SU-DHL-6 (cell line): ENCODE data around the gene LAMC3.

ENCODE experiments used
- H2AFZ ChIP-seq: fragments of 200-600 bp; sonication (generic); 2 replicates; pipeline ENCODE4 v1.6.1; 2014; ENCODE audit warnings: low read depth, mild to moderate bottlenecking, moderate library complexity, mixed read lengths, antibody characterized with exemption, low read length; ENCODE audit not compliant: severe bottlenecking
- H3F3A ChIP-seq: fragments of 200-600 bp; shearing (Covaris generic); 2 replicates; pipeline ENCODE4 v1.6.0; 2016; ENCODE audit warnings: antibody characterized with exemption, mild to moderate bottlenecking; ENCODE audit not compliant: insufficient read depth
- H3K27ac ChIP-seq: fragments of 200-600 bp; sonication (generic); 2 replicates; pipeline ENCODE4 v1.5.1; 2016; ENCODE audit warnings: low read depth, mild to moderate bottlenecking, low read length, moderate library complexity, mixed read lengths
- H3K27me3 ChIP-seq: fragments of 200-600 bp; sonication (generic), shearing (Covaris generic); 2 replicates; pipeline ENCODE4 v1.6.0; 2014; ENCODE audit warnings: mild to moderate bottlenecking, low read length
- H3K36me3 ChIP-seq: fragments of 200-600 bp; sonication (generic); 2 replicates; pipeline ENCODE4 v1.6.1; 2014; ENCODE audit warnings: mild to moderate bottlenecking, low read length, mixed read lengths
- H3K4me2 ChIP-seq: fragments of 300-600, 200-600 bp; shearing (Covaris generic), sonication (generic); 2 replicates; pipeline ENCODE4 v1.6.0; 2014; ENCODE audit warnings: low read length, low read depth, mild to moderate bottlenecking; ENCODE audit not compliant: poor library complexity, severe bottlenecking
- H3K4me3 ChIP-seq: fragments of 200-600 bp; sonication (generic); 2 replicates; pipeline ENCODE4 v1.5.1; 2014; ENCODE audit warnings: antibody characterized with exemption, low read length, mild to moderate bottlenecking, mixed read lengths; ENCODE audit not compliant: insufficient read depth, poor library complexity, severe bottlenecking
- H3K79me2 ChIP-seq: fragments of 200-600 bp; sonication (generic); 2 replicates; pipeline ENCODE4 v1.6.1; 2014; ENCODE audit warnings: mild to moderate bottlenecking, low read length, moderate library complexity; ENCODE audit not compliant: insufficient read depth
- H3K9ac ChIP-seq: fragments of 200-600 bp; sonication (generic); 2 replicates; pipeline ENCODE4 v1.7.0; 2014; ENCODE audit warnings: mild to moderate bottlenecking, low read length
- H3K9me2 ChIP-seq: fragments of 200-600 bp; sonication (generic); replicated peaks from 2 replicates; pipeline ENCODE4 v1.6.1; 2014; ENCODE audit warnings: low read length; ENCODE audit not compliant: insufficient read depth
- H3K9me3 ChIP-seq: fragments of 200-600 bp; sonication (generic); 2 replicates; pipeline ENCODE4 v1.6.1; 2014; ENCODE audit warnings: low read length, mixed read lengths; ENCODE audit not compliant: insufficient read depth
- H4K20me1 ChIP-seq: fragments of 200-600 bp; sonication (generic); 2 replicates; pipeline ENCODE4 v1.6.1; 2014; ENCODE audit warnings: low read depth, mild to moderate bottlenecking, antibody characterized with exemption, low read length, moderate library complexity, mixed read lengths
- EZH2phosphoT487 ChIP-seq: fragments of 200-600 bp; sonication (generic), shearing (Covaris generic); conservative IDR thresholded peaks from 2 replicates; pipeline ENCODE4 v1.6.1; 2018; ENCODE audit warnings: mild to moderate bottlenecking, antibody characterized with exemption, low read length, moderate library complexity, mixed read lengths
- TF ChIP-seq, protein P1 (sequence below): fragments of 200-600 bp; sonication (generic); IDR thresholded peaks from one replicate; pipeline ENCODE4 v1.5.1; 2017; ENCODE audit warnings: antibody characterized with exemption, mild to moderate bottlenecking, low read length, moderate library complexity; ENCODE audit not compliant: insufficient read depth, poor library complexity, severe bottlenecking

LAMC3 gene

DNA sequence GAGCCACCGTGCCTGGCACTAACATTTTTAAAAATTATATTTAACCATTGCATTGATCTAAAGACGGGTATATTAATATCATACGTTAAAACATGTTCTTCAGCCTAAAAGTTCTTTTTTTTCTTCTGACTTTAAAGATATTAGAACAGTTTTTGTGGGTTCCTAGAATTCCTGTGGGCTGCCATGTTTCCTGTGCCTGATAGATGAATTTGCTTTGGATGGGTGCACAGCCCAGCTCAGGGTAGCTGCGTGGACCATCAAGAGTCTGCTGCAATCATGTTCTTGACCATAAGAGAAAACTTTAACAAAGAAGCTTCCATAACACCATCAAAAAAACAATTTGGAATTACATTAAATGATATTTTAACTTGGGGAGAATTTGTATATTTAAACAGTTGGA lies 2.4 kb upstream of the LAMC3 start:
- H3K79me2 ChIP-seq, result no peaks in the 10 kb centered on the region
- TF ChIP-seq, protein P1, sequence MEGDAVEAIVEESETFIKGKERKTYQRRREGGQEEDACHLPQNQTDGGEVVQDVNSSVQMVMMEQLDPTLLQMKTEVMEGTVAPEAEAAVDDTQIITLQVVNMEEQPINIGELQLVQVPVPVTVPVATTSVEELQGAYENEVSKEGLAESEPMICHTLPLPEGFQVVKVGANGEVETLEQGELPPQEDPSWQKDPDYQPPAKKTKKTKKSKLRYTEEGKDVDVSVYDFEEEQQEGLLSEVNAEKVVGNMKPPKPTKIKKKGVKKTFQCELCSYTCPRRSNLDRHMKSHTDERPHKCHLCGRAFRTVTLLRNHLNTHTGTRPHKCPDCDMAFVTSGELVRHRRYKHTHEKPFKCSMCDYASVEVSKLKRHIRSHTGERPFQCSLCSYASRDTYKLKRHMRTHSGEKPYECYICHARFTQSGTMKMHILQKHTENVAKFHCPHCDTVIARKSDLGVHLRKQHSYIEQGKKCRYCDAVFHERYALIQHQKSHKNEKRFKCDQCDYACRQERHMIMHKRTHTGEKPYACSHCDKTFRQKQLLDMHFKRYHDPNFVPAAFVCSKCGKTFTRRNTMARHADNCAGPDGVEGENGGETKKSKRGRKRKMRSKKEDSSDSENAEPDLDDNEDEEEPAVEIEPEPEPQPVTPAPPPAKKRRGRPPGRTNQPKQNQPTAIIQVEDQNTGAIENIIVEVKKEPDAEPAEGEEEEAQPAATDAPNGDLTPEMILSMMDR, result no peak
- no peaks in the 10 kb centered on the region for H3K9me2 ChIP-seq
- H3K36me3 ChIP-seq, result no peaks in the 10 kb centered on the region
- H2AFZ ChIP-seq, result no peak overlapping the region
- H3K9ac ChIP-seq, result no peak overlapping the region
- no peaks in the 10 kb centered on the region for H3K27me3 ChIP-seq
- H3F3A ChIP-seq, result no peaks in the 10 kb centered on the region
- H3K9me3 ChIP-seq, result no peaks in the 10 kb centered on the region
- no peak overlapping the region for H3K27ac ChIP-seq
- no peak overlapping the region for H3K4me2 ChIP-seq
- no peak overlapping the region for H3K4me3 ChIP-seq
- H4K20me1 ChIP-seq, result no peaks in the 10 kb centered on the region

DNA sequence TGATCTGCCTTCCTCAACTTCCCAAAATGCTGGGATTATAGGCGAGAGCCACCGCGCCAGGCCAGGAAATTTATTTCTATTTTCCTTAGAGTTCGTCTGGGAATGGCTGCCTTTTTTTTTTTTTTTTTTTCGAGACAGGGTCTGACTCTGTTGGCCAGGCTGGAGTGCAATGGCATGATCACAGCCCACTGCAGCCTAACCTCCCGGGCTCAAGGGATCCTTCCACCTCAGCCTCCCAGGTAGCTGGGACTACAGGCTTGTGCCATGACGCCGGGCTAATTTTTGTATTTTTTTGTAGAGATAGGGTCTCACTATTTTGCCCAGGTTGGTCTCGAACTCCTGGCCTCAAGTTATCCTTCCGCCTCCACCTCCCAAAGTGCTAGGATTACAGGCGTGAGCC lies 888 bp upstream of the LAMC3 start:
- no peaks in the 10 kb centered on the region for H3K9me2 ChIP-seq
- no peaks in the 10 kb centered on the region for H4K20me1 ChIP-seq
- H3K9ac ChIP-seq, result no peak overlapping the region

DNA sequence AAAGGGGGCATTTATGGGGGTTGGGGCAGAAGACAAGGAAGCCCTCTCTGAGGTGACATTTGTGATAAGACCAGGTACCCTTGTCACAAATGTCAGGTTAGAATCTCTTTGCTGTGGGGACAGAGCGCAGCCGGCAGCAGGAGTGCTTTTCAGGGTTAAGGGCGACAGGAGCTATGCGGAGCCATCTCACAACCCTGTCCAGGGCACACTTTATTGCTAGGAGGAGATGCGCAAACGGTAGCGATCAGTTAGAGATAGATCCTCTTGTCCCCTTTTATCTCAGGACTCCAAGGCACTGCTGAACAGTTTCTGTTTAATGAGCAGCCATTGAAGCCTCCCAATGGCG lies 438 bp upstream of the LAMC3 start:
- Histone ChIP-seq H3K4me2 (no peak overlapping the region), H3K4me3 (no peak overlapping the region), H3K27ac (no peak overlapping the region), H3K36me3 (no peaks in the 10 kb centered on the region), H3K9me3 (no peaks in the 10 kb centered on the region), H3F3A (no peaks in the 10 kb centered on the region), H2AFZ (no peak overlapping the region), H3K9me2 (no peaks in the 10 kb centered on the region), H4K20me1 (no peaks in the 10 kb centered on the region), H3K9ac (no peak overlapping the region), H3K79me2 (no peaks in the 10 kb centered on the region), H3K27me3 (no peaks in the 10 kb centered on the region)
- TF ChIP-seq, protein P1, result no peak
- TF ChIP-seq EZH2phosphoT487, result no peak

More for the DNA sequence above, 888 bp upstream of the LAMC3 start:
- Histone ChIP-seq H2AFZ (no peak overlapping the region), H3K4me2 (no peak overlapping the region), H3K27ac (no peak overlapping the region), H3K27me3 (no peaks in the 10 kb centered on the region), H3K79me2 (no peaks in the 10 kb centered on the region), H3K4me3 (no peak overlapping the region), H3K36me3 (no peaks in the 10 kb centered on the region), H3F3A (no peaks in the 10 kb centered on the region), H3K9me3 (no peaks in the 10 kb centered on the region)
- no peak for TF ChIP-seq EZH2phosphoT487
- TF ChIP-seq, protein P1, result no peak
